ENCODE measurements around the gene KLK13.

KLK13 gene

GRCh38 chr19:51083181-51083580, 18.3 kb upstream of the KLK13 start:
- Histone ChIP-seq H3K4me3 (replicated peaks; ENCODE audit: low read depth, low read length) (no peak overlapping the region), H3K36me3 (ENCODE audit: control insufficient read depth, insufficient read depth, low read length) (no peaks in the 10 kb centered on the region), H3K27me3 (replicated peaks; ENCODE audit: control insufficient read depth, insufficient read depth, low read length) (no peaks in the 10 kb centered on the region; the same call in 1 of the 2 replicates)
- no peak for DNase-seq (ENCODE audit: extremely low read depth, insufficient read length)
- TF ChIP-seq, protein P1, sequence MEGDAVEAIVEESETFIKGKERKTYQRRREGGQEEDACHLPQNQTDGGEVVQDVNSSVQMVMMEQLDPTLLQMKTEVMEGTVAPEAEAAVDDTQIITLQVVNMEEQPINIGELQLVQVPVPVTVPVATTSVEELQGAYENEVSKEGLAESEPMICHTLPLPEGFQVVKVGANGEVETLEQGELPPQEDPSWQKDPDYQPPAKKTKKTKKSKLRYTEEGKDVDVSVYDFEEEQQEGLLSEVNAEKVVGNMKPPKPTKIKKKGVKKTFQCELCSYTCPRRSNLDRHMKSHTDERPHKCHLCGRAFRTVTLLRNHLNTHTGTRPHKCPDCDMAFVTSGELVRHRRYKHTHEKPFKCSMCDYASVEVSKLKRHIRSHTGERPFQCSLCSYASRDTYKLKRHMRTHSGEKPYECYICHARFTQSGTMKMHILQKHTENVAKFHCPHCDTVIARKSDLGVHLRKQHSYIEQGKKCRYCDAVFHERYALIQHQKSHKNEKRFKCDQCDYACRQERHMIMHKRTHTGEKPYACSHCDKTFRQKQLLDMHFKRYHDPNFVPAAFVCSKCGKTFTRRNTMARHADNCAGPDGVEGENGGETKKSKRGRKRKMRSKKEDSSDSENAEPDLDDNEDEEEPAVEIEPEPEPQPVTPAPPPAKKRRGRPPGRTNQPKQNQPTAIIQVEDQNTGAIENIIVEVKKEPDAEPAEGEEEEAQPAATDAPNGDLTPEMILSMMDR (IDR thresholded peaks at IDR 0.05; ENCODE audit: insufficient read depth, low read length, poor library complexity, severe bottlenecking): no peak

GRCh38 chr19:51082611-51083010, 17.7 kb upstream of the KLK13 start, which contains the start of gene KLK14:
TSS of gene KLK14 (minus strand) at chr19:51082887. CDS start at chr19:51082614, 273 bp downstream.
- Histone ChIP-seq H3K27me3 (replicated peaks; ENCODE audit: control insufficient read depth, insufficient read depth, low read length) (no peaks in the 10 kb centered on the region; the same call in 1 of the 2 replicates), H3K36me3 (ENCODE audit: control insufficient read depth, insufficient read depth, low read length) (no peaks in the 10 kb centered on the region), H3K4me3 (replicated peaks; ENCODE audit: low read depth, low read length) (no peak within 1 kb of the TSS)
- DNase-seq (ENCODE audit: extremely low read depth, insufficient read length): no peak
- TF ChIP-seq, protein P1 (IDR thresholded peaks at IDR 0.05; ENCODE audit: insufficient read depth, low read length, poor library complexity, severe bottlenecking): no peak

- Histone ChIP-seq H3K27me3 (replicated peaks; ENCODE audit: control insufficient read depth, insufficient read depth, low read length) (no peaks in the 10 kb centered on the region; the same call in 1 of the 2 replicates), H3K36me3 (ENCODE audit: control insufficient read depth, insufficient read depth, low read length) (no peaks in the 10 kb centered on the region), H3K4me3 (replicated peaks; ENCODE audit: low read depth, low read length) (no peak overlapping the region)
- no peak for DNase-seq (ENCODE audit: extremely low read depth, insufficient read length)
- TF ChIP-seq, protein P1 (IDR thresholded peaks at IDR 0.05; ENCODE audit: insufficient read depth, low read length, poor library complexity, severe bottlenecking): no peak
These were observed 16.6 kb upstream of the KLK13 start for GRCh38 chr19:51081476-51081875.

- H3K4me3 ChIP-seq (replicated peaks; ENCODE audit: low read depth, low read length): no peak overlapping the region
- no peak for DNase-seq (ENCODE audit: extremely low read depth, insufficient read length)
- no peaks in the 10 kb centered on the region; the same call in 1 of the 2 replicates for H3K27me3 ChIP-seq (replicated peaks; ENCODE audit: control insufficient read depth, insufficient read depth, low read length)
- TF ChIP-seq, protein P1 (IDR thresholded peaks at IDR 0.05; ENCODE audit: insufficient read depth, low read length, poor library complexity, severe bottlenecking): no peak
- H3K36me3 ChIP-seq (ENCODE audit: control insufficient read depth, insufficient read depth, low read length): no peaks in the 10 kb centered on the region
These were observed 14.7 kb upstream of the KLK13 start for GRCh38 chr19:51079481-51080110.

DNA sequence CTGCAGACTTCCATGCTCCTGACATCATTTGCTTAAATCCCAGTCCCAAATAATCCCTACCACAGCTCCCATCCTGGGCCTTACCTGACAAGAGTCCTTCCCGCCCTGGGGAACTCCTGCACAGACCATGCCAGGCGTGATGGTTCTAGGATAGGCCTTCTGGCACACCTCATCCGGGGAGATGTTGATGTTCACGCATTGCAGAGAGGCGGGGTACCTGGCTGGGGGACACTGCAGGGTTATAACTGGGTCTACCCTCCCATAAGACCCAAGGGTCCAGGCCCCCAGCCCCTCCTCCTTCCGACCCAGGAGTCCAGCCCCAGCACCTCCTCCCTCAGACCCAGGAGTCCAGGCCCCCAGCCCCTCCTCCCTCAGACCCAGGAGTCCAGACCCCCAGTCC, 13.8 kb upstream of the KLK13 start:
- Histone ChIP-seq H3K27me3 (replicated peaks; ENCODE audit: control insufficient read depth, insufficient read depth, low read length) (no peaks in the 10 kb centered on the region; the same call in 1 of the 2 replicates), H3K36me3 (ENCODE audit: control insufficient read depth, insufficient read depth, low read length) (no peaks in the 10 kb centered on the region), H3K4me3 (replicated peaks; ENCODE audit: low read depth, low read length) (no peak overlapping the region)
- no peak for DNase-seq (ENCODE audit: extremely low read depth, insufficient read length)
- TF ChIP-seq, protein P1 (IDR thresholded peaks at IDR 0.05; ENCODE audit: insufficient read depth, low read length, poor library complexity, severe bottlenecking): no peak

All from GM06990 (cell line).